ENCODE data around the gene MGLL.

The MGLL gene

GRCh38 chr3:127855246-127855645 is 32.9 kb upstream of the MGLL start:
- WGBS (ENCODE audit: insufficient coverage, insufficient read length): no CpG with 5 or more reads among the region's 1 CpG
- no peaks in the 10 kb centered on the region for H3K9me3 ChIP-seq (ENCODE audit: control insufficient read depth, insufficient read depth, low read length)
- DNase-seq (ENCODE audit: low read depth, low spot score): no peak
- no peaks in the 10 kb centered on the region for H3K36me3 ChIP-seq (ENCODE audit: control insufficient read depth, insufficient read depth, low read length)
- no peak overlapping the region for H3K4me3 ChIP-seq (ENCODE audit: low read length)
- no peaks in the 10 kb centered on the region for H3K27me3 ChIP-seq (ENCODE audit: control insufficient read depth, insufficient read depth, low read length)
- no peak overlapping the region for H3K27ac ChIP-seq (ENCODE audit: low read length)
- H3K4me1 ChIP-seq (ENCODE audit: control insufficient read depth, insufficient read depth, low read length): no peaks in the 10 kb centered on the region

- no peaks in the 10 kb centered on the region for H3K36me3 ChIP-seq (ENCODE audit: control insufficient read depth, insufficient read depth, low read length)
- no peaks in the 10 kb centered on the region for H3K4me1 ChIP-seq (ENCODE audit: control insufficient read depth, insufficient read depth, low read length)
- no CpG with 5 or more reads among the region's 10 CpGs for WGBS (ENCODE audit: insufficient coverage, insufficient read length)
- H3K27ac ChIP-seq (ENCODE audit: low read length): no peak overlapping the region
- no peak for DNase-seq (ENCODE audit: low read depth, low spot score)
- no peaks in the 10 kb centered on the region for H3K9me3 ChIP-seq (ENCODE audit: control insufficient read depth, insufficient read depth, low read length)
- H3K27me3 ChIP-seq (ENCODE audit: control insufficient read depth, insufficient read depth, low read length): no peaks in the 10 kb centered on the region
- H3K4me3 ChIP-seq (ENCODE audit: low read length): no peak overlapping the region
Observed at GRCh38 chr3:127853681-127854080, 31.4 kb upstream of the MGLL start.

- no CpG with 5 or more reads among the region's 9 CpGs for WGBS (ENCODE audit: insufficient coverage, insufficient read length)
- no peak for DNase-seq (ENCODE audit: low read depth, low spot score)
- H3K4me1 ChIP-seq (ENCODE audit: control insufficient read depth, insufficient read depth, low read length): no peaks in the 10 kb centered on the region
- H3K4me3 ChIP-seq (ENCODE audit: low read length): no peak overlapping the region
- no peaks in the 10 kb centered on the region for H3K36me3 ChIP-seq (ENCODE audit: control insufficient read depth, insufficient read depth, low read length)
- no peaks in the 10 kb centered on the region for H3K9me3 ChIP-seq (ENCODE audit: control insufficient read depth, insufficient read depth, low read length)
- no peak overlapping the region for H3K27ac ChIP-seq (ENCODE audit: low read length)
- no peaks in the 10 kb centered on the region for H3K27me3 ChIP-seq (ENCODE audit: control insufficient read depth, insufficient read depth, low read length)
Observed at GRCh38 chr3:127851899-127852298, 29.6 kb upstream of the MGLL start.

GRCh38 chr3:127849368-127849767 is 27.1 kb upstream of the MGLL start:
- H3K27me3 ChIP-seq (ENCODE audit: control insufficient read depth, insufficient read depth, low read length): no peaks in the 10 kb centered on the region
- no peak for DNase-seq (ENCODE audit: low read depth, low spot score)
- no peaks in the 10 kb centered on the region for H3K4me1 ChIP-seq (ENCODE audit: control insufficient read depth, insufficient read depth, low read length)
- no peak overlapping the region for H3K4me3 ChIP-seq (ENCODE audit: low read length)
- H3K27ac ChIP-seq (ENCODE audit: low read length): no peak overlapping the region
- H3K36me3 ChIP-seq (ENCODE audit: control insufficient read depth, insufficient read depth, low read length): no peaks in the 10 kb centered on the region
- no peaks in the 10 kb centered on the region for H3K9me3 ChIP-seq (ENCODE audit: control insufficient read depth, insufficient read depth, low read length)
- no CpG with 5 or more reads among the region's 5 CpGs for WGBS (ENCODE audit: insufficient coverage, insufficient read length)

- no peak overlapping the region for H3K27ac ChIP-seq (ENCODE audit: low read length)
- H3K9me3 ChIP-seq (ENCODE audit: control insufficient read depth, insufficient read depth, low read length): no peaks in the 10 kb centered on the region
- H3K36me3 ChIP-seq (ENCODE audit: control insufficient read depth, insufficient read depth, low read length): no peaks in the 10 kb centered on the region
- WGBS (ENCODE audit: insufficient coverage, insufficient read length): no CpG with 5 or more reads among the region's 9 CpGs
- no peaks in the 10 kb centered on the region for H3K4me1 ChIP-seq (ENCODE audit: control insufficient read depth, insufficient read depth, low read length)
- no peak for DNase-seq (ENCODE audit: low read depth, low spot score)
- no peak overlapping the region for H3K4me3 ChIP-seq (ENCODE audit: low read length)
- no peaks in the 10 kb centered on the region for H3K27me3 ChIP-seq (ENCODE audit: control insufficient read depth, insufficient read depth, low read length)
Observed at GRCh38 chr3:127848131-127849129, 26.1 kb upstream of the MGLL start.

GRCh38 chr3:127847236-127847720 is 25.0 kb upstream of the MGLL start:
- Histone ChIP-seq H3K36me3 (ENCODE audit: control insufficient read depth, insufficient read depth, low read length) (no peaks in the 10 kb centered on the region), H3K9me3 (ENCODE audit: control insufficient read depth, insufficient read depth, low read length) (no peaks in the 10 kb centered on the region), H3K27me3 (ENCODE audit: control insufficient read depth, insufficient read depth, low read length) (no peaks in the 10 kb centered on the region), H3K27ac (ENCODE audit: low read length) (no peak overlapping the region), H3K4me3 (ENCODE audit: low read length) (no peak overlapping the region), H3K4me1 (ENCODE audit: control insufficient read depth, insufficient read depth, low read length) (no peaks in the 10 kb centered on the region)
- WGBS (ENCODE audit: insufficient coverage, insufficient read length): no CpG with 5 or more reads among the region's 4 CpGs
- DNase-seq (ENCODE audit: low read depth, low spot score): no peak

- WGBS (ENCODE audit: insufficient coverage, insufficient read length): no CpG with 5 or more reads among the region's 1 CpG
- DNase-seq (ENCODE audit: low read depth, low spot score): no peak
- H3K4me3 ChIP-seq (ENCODE audit: low read length): no peak overlapping the region
- no peaks in the 10 kb centered on the region for H3K27me3 ChIP-seq (ENCODE audit: control insufficient read depth, insufficient read depth, low read length)
- no peaks in the 10 kb centered on the region for H3K9me3 ChIP-seq (ENCODE audit: control insufficient read depth, insufficient read depth, low read length)
- no peaks in the 10 kb centered on the region for H3K4me1 ChIP-seq (ENCODE audit: control insufficient read depth, insufficient read depth, low read length)
- no peaks in the 10 kb centered on the region for H3K36me3 ChIP-seq (ENCODE audit: control insufficient read depth, insufficient read depth, low read length)
- H3K27ac ChIP-seq (ENCODE audit: low read length): no peak overlapping the region
Observed at GRCh38 chr3:127846576-127846975, 24.3 kb upstream of the MGLL start.

GRCh38 chr3:127844326-127844942 is 22.1 kb upstream of the MGLL start:
- WGBS (ENCODE audit: insufficient coverage, insufficient read length): no CpG with 5 or more reads among the region's 6 CpGs
- no peak for DNase-seq (ENCODE audit: low read depth, low spot score)
- Histone ChIP-seq H3K27me3 (ENCODE audit: control insufficient read depth, insufficient read depth, low read length) (no peaks in the 10 kb centered on the region), H3K4me1 (ENCODE audit: control insufficient read depth, insufficient read depth, low read length) (no peaks in the 10 kb centered on the region), H3K4me3 (ENCODE audit: low read length) (no peak overlapping the region), H3K36me3 (ENCODE audit: control insufficient read depth, insufficient read depth, low read length) (no peaks in the 10 kb centered on the region), H3K27ac (ENCODE audit: low read length) (no peak overlapping the region), H3K9me3 (ENCODE audit: control insufficient read depth, insufficient read depth, low read length) (no peaks in the 10 kb centered on the region)

- no peak for DNase-seq (ENCODE audit: low read depth, low spot score)
- H3K27ac ChIP-seq (ENCODE audit: low read length): no peak overlapping the region
- H3K27me3 ChIP-seq (ENCODE audit: control insufficient read depth, insufficient read depth, low read length): no peaks in the 10 kb centered on the region
- H3K4me1 ChIP-seq (ENCODE audit: control insufficient read depth, insufficient read depth, low read length): no peaks in the 10 kb centered on the region
- H3K36me3 ChIP-seq (ENCODE audit: control insufficient read depth, insufficient read depth, low read length): no peaks in the 10 kb centered on the region
- H3K4me3 ChIP-seq (ENCODE audit: low read length): no peak overlapping the region
- H3K9me3 ChIP-seq (ENCODE audit: control insufficient read depth, insufficient read depth, low read length): no peaks in the 10 kb centered on the region
- WGBS (ENCODE audit: insufficient coverage, insufficient read length): no CpG with 5 or more reads among the region's 8 CpGs
Observed at GRCh38 chr3:127840671-127841070, 18.4 kb upstream of the MGLL start.

- H3K9me3 ChIP-seq (ENCODE audit: control insufficient read depth, insufficient read depth, low read length): no peaks in the 10 kb centered on the region
- no peaks in the 10 kb centered on the region for H3K4me1 ChIP-seq (ENCODE audit: control insufficient read depth, insufficient read depth, low read length)
- H3K27ac ChIP-seq (ENCODE audit: low read length): no peak overlapping the region
- no peaks in the 10 kb centered on the region for H3K36me3 ChIP-seq (ENCODE audit: control insufficient read depth, insufficient read depth, low read length)
- no peak overlapping the region for H3K4me3 ChIP-seq (ENCODE audit: low read length)
- DNase-seq (ENCODE audit: low read depth, low spot score): no peak
- WGBS (ENCODE audit: insufficient coverage, insufficient read length): no CpG with 5 or more reads among the region's 5 CpGs
- no peaks in the 10 kb centered on the region for H3K27me3 ChIP-seq (ENCODE audit: control insufficient read depth, insufficient read depth, low read length)
Observed at GRCh38 chr3:127839099-127839498, 16.8 kb upstream of the MGLL start.
